G401.6 (cell line): ENCODE results near the gene ANAPC13.
A peak's percentile ranks its signal among the peaks of the same experiment; 100 is the strongest.

Source experiments
- FAIRE-seq: peaks from 2 replicates; lab custom pipeline; 2012; peaks lifted over from hg19 to GRCh38; lab: Jason Lieb, UNC

Gene ANAPC13, protein sequence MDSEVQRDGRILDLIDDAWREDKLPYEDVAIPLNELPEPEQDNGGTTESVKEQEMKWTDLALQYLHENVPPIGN

DNA sequence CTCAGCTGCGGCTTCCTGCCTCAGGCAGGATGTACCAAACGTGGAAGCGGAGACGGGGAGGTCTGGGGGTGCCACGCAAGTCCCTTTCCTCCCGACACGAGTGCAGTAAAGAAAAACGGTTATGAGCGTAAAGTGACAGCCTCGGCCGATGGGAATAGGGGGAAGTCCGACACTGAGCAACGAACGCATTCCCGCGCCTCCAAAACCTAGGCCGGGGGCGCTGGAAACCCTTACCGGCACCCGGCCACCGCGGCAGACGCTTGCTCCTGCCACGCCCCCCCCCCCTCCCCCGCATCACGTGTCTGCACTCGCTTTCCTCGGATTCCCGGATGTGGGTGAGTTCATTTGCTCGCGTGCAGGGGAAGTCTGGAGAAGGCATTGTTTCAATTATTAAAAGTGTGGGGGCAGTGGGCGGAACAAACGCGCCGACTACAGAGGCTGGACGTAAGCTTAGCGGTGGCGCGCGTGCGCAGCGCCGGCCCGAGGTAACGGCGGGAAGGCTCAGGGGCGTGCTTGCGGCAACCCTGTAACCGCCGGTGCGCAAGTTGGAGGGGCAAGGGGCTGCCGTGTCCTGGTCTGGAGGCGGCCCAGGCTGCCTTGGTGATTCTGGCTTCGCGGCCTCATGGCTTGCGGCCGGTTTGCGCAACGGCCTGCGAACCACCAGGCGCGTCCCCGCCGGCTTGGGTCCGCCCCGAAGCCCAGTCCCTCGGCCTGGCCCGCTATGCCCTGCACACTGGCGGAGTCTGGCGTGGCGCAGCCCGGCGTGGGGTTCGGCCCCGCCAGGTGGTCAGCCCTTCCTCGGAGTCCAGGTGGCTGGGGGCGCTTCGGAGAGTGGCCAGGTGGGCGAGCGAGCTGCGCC, at the start of gene ANAPC13, which contains the start of gene CEP63:
Gene ANAPC13, minus strand, starts transcription at position 268 of the 859 bp plus-strand sequence. CDS start 3,081 bp downstream, outside the sequence.
Gene CEP63, plus strand, starts transcription at position 340 of the 859 bp plus-strand sequence. CDS start 9,264 bp downstream, outside the sequence.
- FAIRE-seq, result peak; percentile 94

DNA sequence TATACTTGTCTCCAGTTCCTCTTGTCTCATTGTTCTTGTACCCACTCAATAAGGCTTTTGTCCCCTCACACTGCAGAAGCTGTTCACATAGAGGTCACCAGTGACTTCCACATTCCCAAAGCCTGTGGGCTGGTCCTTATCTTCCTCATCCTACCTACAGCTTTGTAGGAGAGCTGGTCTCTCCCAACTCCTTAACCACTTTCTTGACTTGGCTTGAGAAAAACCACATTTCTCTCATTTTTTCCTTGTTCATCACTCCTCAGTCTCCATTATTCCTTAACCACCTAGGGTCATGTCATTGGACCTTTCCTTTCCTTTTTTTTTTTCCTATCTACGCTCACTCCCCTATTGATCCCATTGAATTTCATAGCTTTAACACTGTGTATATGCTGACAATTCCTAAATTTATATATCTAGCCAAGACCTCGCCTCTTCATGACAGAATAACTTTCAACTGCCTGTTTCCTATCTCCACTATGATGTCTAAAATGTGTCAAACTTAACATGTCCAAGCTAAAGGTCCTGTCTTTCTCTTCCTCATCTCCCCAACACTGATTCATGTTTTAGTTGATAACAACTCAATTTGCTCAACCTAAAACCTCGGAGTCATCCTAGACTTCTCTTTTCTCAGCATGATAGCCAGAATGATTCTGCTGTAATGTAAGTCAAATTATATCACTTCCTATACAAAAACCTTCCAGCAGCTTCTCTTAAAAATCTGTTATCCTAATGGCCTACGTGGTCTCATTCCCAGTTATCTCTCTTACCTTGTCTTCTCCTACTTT, 49.6 kb upstream of the ANAPC13 start:
- FAIRE-seq, result no peak

DNA sequence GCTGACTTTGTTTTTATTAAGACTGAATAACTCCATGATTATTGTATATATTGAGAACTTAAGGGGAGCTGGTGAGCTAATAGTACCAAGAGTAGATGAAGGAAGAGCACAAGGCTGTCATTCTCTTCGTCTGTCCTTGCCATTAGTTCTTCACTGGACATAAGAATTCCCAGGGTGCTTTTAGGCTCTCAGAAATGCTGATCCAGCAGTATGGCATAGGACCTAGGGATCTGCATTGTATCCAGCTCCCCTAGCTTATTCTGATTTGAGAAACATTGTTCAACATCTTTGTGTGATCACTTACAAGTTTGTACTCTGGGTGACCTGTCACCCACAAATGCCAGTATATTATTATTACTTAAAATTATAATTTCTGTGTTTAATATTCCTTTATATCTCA, 47.7 kb upstream of the ANAPC13 start:
- FAIRE-seq, result no peak

DNA sequence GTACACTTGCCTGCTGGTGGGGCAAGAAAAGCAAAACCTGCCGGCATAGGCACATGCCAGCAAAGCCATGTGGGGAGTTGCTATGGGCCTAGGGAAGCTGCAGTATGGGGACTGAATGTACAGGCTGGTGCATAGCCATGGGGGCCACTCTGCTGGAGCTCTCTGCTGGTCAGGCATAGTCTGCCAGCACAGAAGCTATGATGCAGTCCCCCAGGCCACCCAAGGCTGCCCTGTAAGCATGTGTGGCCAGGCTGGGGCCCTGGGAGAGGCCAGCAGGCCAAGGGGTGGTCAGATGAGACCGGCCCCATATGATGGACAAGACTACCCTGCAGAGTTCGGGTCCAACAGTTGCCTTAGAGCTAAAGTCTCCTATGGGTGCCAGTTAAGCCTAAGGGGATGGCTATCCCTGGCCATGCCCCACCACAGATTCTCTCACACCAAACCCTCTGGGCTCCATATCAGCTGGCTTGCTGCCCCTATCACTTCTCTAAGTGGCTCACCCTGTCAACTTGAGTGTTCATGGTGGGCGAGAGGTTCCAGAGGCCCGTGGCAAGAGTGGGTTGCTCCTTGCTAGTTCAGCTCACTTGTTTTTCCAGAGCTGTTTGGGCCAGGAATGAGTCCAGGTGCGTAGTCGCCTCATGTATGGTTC, 41.9 kb upstream of the ANAPC13 start:
- FAIRE-seq, result no peak

DNA sequence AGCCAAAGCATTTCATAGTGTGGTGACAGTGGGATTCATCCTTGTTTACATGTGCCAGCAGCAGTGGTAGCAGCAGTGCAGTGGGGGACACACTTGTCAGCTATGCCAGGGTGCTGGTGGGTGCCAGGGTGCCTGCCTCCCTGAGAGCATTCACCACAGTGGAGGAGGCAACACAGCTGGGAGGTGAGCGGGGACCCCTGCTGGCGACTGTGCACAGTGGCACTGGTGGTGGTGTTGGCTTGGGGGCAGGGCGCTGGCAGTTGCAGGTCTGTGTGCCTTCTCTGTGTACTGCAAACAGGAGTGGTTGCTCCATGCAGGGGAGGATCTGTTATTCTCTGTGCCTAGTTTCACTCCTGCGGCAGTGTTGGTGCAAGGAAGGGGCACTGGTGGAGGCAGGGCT, 41.3 kb upstream of the ANAPC13 start:
- no peak for FAIRE-seq

DNA sequence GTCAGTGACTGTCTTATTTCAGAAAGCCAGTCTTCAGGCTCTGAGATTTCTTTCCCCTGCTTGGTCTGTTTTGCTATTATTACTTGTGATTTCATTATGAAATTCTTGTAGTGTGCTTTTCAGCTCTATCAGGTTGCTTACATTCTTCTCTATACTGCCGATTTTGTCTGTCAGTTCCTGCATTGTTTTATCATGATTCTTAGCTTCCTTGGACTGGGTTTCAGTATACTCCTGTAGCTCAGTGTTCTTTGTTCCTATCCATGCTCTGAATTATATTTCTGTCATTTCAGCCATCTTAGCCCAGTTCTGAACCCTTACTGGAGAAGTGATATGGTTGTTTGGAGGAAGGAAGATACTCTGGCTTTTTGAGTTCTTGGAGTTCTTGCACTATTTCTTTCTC, 40.5 kb upstream of the ANAPC13 start:
- no peak for FAIRE-seq

DNA sequence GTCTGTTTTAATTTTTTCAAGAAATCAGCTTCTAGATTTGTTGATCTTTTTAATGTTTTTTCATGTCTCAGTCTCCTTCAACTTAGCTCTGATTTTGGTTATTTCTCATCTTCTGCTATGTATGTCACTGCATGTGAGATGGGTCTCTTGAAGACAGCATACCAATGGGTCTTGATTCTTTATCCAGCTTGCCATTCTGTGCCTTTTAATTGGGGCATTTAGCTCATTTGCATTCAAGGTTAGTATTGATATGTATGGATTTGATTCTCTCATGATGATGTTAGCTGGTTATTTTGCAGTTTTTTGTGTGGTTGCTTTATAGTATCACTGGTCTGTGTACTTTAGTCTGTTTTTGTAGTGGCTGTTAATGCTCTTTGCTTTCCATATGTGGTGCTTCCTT, 39.5 kb upstream of the ANAPC13 start:
- no peak for FAIRE-seq

DNA sequence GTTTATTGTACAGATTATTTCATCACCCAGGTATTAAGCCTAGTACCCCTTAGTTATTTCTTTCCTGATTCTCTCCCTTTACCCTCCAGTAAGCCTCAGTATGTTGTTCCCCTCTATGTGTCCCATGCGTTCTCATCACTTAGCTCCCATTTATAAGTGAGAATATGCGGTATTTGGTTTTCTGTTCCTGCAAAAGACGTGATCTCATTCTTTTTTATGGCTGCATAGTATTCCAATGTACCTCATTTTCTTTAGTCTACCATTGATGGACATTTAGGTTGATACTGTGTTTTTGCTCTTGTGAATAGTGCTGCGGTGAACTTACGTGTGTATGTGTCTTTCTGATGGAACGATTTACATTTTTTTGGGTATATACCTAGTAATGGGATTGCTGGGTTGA, 36.8 kb upstream of the ANAPC13 start:
- no peak for FAIRE-seq

DNA sequence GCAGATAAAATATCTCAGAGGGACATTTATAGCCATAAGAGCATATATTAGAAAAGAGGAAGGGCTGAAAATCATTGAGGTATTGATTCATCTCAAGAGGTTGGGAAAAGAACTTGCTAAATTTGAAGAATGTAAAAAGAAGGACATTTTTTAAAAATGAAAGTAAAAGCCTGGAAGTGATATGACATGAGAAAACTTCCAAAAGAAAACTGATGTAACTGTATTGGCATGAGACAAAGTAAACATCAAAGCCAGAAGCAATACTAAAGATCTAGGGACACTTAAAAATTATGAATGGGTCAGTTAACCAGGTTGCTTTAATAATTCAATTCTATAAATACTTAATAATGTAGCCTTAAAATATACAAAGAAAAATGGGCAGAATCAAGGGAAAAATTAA, 32.0 kb upstream of the ANAPC13 start:
- FAIRE-seq, result peak; percentile 56

DNA sequence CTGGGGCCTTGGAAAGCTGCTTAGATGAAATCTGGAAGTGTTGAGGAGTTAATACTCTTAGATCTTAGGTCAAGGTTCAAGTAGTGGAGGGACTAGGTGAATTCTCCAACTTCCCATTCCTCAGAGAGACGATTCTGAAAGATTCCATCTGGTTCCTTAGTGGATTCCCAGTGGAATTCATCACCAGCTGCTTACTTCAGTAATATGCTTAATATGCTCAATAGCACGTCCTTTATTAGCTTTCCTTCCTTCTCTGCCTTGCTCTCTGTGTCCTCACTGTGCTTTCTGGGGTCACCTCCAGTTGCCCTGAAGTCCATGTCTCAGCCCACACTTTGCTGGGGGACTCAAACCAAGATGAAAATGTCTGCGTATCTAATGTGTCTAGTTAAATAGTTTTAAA, 31.1 kb upstream of the ANAPC13 start:
- FAIRE-seq, result no peak

DNA sequence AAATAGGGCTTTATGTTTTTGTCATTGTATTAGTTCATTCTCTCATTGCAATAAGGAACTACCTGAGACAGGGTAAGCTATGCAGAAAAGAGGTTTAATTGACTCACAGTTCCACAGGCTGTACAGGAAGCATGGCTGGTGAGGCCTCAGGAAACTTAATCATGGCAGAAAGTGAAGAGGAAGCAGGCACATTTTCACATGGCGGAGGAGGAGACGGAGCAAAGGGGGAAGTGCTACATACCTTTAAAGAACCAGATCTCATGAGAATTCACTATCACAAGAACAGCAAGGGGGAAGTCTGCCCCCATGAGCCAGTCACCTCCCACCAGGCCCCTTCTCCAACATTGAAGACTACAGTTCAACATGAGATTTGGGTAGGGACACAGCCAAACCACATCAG, 25.7 kb upstream of the ANAPC13 start:
- FAIRE-seq, result no peak

DNA sequence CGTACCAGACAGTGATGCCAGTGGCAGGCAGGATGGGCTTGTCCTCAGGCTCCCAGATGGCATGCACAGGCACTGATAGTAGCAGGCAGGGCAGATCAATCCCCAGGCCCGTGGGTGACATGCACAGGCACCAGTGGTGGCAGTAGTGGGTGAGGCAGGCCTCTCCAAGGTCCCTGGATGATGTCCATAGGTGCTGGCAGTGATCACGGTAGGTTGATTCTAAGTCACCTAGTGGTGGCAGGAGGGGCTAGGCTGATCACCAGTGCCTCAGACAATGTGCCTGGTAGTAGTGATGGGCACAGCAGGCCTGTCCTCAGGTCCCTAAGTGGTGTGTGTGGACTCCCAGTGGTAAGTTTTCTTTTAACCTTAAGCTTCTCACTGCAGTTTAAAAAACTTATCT, 19.7 kb upstream of the ANAPC13 start:
- no peak for FAIRE-seq

DNA sequence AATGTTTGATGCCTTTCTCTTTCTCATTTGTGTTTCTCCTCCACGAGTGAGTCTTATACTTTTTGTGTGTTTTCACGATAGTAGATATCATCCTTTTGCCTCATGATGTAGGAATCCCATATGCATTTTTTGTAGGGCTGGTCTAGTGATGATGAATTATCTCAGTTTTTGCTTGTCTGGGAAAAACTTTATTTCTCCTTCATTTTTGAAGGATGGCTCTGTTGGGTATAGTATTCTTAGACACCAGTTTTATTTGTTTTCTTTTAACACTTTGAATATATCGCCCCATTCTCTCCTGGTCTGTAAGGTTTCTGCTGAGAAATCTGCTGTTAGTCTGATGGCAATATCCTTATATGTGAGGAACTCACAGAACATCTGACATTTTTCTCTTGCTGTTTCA, 18.3 kb upstream of the ANAPC13 start:
- FAIRE-seq, result no peak

DNA sequence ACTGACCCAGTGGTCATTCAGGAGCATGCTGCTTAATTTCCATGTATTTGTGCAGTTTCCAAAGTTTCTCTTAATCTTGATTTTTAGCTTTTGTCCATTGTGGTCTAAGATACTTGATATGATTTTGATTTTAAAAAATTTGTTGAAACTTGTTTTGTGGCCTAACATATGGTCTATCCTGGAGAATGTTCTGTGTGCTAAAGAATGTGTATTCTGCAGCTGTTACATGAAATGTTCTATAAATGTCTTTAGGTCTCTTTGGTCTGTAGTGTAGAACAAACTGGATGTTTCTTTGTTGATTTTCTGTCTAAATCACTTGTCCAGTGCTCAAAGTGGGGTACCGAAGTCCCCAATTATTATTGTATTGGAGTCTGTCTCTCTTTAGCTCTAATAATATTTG, 17.5 kb upstream of the ANAPC13 start:
- no peak for FAIRE-seq

DNA sequence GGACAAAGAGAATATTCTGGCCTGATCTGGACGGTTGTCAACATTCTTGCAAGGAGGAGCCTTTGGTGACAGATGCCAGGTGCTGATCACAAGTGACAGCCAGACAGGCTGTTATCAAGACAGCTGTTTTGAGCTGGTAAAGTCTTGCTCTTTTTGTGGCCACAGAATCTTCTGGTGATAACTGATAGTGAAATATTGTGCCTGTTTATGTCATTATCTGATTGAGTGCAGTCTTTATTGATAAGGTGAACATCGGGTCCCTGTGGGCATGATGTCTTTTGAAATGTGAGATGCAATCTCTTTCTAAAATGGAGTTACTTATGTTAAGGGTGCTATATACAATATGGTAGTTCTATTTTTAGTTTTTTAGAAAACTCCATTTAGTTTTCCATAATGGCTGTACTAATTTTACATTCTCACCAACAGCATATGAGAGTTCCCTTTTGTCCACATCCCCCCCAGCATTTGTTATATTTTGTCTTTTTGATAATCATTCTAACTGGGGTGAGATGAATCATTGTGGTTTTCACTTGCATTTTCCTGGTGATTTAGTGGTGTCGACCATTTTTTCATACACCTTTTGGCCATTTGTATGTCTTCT, 10.8 kb upstream of the ANAPC13 start:
- FAIRE-seq, result no peak

DNA sequence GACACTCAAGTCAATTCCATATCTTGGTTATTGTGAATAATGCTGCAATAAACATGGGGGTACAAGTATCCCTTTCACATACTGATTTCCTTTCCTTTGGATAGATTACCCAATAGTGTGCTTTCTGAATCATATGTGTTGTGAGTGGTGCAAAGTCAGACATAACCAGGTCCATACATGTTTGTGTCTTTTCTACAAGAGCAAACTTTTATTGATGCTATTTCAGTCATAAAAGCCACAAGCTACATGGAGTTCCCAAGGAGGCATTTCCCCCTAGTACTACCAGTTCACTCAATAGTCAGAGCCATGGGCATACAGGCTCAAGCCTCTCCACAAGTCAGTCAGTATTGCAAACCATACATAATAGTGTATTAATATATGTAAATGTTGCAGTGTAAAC, 10.2 kb upstream of the ANAPC13 start:
- no peak for FAIRE-seq

DNA sequence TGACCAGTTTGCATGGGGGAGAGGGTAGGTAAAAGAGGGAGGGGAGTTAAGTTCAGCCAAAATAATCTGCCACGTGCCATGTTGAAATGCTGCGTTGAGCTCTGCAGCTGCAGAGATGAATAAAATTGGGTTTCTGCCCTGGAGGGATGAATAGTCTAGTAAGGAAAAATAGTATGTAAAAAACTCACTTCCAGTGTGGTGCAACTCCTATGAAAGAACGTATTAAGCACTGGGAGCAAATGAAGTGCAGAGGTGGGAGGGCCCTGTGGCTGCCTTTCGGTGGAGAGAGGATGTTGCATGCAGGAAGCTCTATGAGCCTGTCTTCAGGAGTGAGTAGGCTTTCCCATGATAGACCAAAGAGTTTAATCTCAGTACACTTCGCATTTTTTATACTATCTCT, 8.7 kb upstream of the ANAPC13 start:
- no peak for FAIRE-seq

DNA sequence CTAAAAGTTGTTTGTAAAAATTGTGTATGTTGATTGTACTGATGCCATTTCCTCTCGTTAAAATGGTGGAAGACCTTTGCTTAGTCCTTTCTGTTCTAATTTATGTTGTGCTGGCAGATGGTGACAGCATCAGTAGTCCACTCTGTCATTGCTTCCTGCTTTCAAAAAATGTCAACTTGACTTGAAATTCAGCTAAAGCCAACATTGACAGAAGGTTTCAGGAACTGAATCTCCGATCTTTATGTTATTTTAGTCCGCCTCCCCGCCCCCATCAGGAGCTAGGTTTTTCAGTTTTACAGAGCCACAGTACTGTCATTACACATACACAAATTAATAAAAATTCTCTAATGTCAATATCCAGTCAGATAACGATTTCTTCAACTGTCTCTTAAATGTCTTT, 1.6 kb upstream of the ANAPC13 start:
- no peak for FAIRE-seq

DNA sequence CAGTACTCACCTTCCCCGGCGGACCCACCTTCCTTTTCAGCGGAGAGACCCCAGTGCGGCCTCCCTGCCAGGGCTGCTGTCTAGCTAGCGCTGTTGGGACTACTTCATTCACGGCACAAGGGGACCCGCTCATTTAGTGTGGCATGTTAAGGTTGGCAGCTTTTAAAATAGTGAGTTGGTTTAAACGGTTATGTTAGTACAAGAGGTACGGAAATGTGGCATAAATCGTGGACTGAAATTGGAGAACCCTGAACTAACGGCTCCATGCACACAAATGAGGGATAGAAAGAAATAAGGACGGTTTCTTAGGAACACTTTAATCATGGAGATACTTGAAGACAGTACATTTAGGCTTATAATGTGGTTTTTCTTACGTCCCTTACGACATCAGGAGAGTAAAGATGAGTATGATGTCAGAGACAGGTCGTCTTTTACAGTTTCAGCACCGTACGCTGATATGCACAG, 824 bp upstream of the ANAPC13 start:
- no peak for FAIRE-seq

DNA sequence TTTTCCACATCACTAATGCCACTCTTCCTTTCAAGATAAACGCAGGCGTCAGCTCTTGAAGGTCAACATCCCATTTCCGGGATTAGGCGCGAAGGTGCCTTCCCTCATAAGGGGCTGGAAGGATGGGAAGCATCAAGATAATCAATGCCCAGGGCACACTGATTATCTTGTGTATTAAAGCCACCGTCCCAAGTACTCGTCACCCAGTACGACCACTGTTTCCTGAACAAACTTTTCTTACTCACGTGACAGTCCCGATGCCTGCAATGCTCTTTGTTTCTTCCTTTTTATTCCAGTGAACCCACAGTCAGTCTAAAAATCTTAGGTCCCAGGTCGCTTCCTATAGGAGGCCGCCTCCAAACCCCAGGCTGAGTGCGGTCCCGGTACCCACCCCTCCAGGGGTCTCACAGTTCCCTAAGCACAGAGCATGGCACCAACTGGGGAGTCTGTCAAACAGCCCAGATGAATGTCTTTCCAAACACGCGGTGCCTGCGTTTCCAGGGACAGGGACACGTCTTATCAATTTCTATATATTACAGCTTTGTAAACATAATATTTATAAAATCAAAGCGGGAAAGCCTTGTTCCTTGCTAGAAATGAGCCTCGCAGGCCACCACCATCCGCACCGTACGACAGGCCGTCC, 589 bp downstream of the ANAPC13 start:
- no peak for FAIRE-seq

DNA sequence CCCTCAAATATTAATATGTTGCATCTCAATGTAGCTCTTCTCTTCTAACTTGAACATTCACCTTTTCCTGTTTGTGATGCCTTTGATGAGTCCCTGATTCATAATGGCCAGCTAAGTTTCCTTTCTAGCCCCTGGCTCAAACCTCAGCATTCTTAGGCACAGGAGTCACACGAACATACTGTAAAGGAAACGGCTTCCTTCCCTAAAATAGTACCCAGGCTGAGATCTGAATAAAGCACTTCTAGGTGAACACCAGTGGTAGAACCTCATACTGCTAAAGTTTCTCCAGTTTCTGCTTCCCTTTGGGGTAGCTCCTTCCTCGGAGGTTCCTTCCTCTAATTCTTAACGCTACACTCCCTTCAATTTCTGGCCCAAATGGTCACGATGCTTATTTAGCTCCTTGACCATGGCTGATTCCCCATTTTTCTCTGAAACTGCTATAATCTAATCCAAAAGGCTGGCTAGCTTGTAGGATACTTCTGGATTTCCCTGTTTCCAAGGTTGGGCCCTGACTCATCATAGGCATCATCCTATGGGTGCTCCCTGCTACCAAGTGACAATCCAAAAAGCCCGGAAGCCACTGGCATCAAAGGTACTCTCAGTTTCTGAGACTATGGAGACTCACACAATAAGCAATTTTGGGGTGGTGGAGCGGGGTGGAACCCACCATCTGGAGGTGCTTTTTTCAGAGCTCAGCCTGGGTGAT, 2.4 kb downstream of the ANAPC13 start:
- FAIRE-seq, result no peak
